Fibroblast of lung (primary cell): ENCODE data around the gene INPP5A. TPM values are rescaled to one million over a fixed set of nuclear protein-coding genes. Genes with fewer than 3 reads are reported as not detected.

Experiments used
- DNase-seq, 2 donors: peaks; one replicate each; pipeline versions ENCODE4 v3.0.0 to v3.0.0-alpha.2; 2010; ENCODE audit warnings: low read depth in 2 of 2
- H2AFZ ChIP-seq: 2 replicates; pipeline ENCODE4 v1.5.1; 2012; ENCODE audit warnings: low read length, control low read depth, inconsistent platforms
- H3K27ac ChIP-seq: 2 replicates; pipeline ENCODE4 v1.5.1; 2011; ENCODE audit warnings: low read length, control low read depth; ENCODE audit not compliant: insufficient read depth
- H3K27me3 ChIP-seq: 2 replicates; pipeline ENCODE4 v1.5.1; 2011; ENCODE audit warnings: mild to moderate bottlenecking, low read length; ENCODE audit not compliant: control insufficient read depth, insufficient read depth
- H3K36me3 ChIP-seq: 2 replicates; pipeline ENCODE4 v1.5.1; 2011; ENCODE audit warnings: low read length; ENCODE audit not compliant: control insufficient read depth, insufficient read depth
- H3K4me1 ChIP-seq: 2 replicates; pipeline ENCODE4 v1.5.1; 2011; ENCODE audit warnings: low read length; ENCODE audit not compliant: control insufficient read depth, insufficient read depth; ENCODE audit errors: extremely low read depth
- H3K4me2 ChIP-seq: 2 replicates; pipeline ENCODE4 v1.5.1; 2011; ENCODE audit warnings: low read length, control low read depth; ENCODE audit not compliant: insufficient read depth; ENCODE audit errors: extremely low read depth
- H3K4me3 ChIP-seq, 4 experiments: fragments of 200-600 bp in 1 of 4; sonication (generic) in 1 of 4; replicated peaks in 1 of 4; 2 replicates each; pipeline ENCODE4 v1.5.1; 2011 to 2016; ENCODE audit warnings: low read length in 4 of 4, low read depth in 3 of 4, mild to moderate bottlenecking in 3 of 4, control low read depth in 2 of 4, inconsistent platforms in 1 of 4, mixed read lengths in 1 of 4; ENCODE audit not compliant: insufficient read depth in 1 of 4; ENCODE audit errors: control extremely low read depth in 1 of 4
- H3K79me2 ChIP-seq: 2 replicates; pipeline ENCODE4 v1.5.1; 2012; ENCODE audit warnings: mild to moderate bottlenecking, low read length, inconsistent platforms; ENCODE audit not compliant: control insufficient read depth, insufficient read depth
- H3K9ac ChIP-seq: 2 replicates; pipeline ENCODE4 v1.5.1; 2011; ENCODE audit warnings: mild to moderate bottlenecking, low read length, control low read depth; ENCODE audit not compliant: insufficient read depth
- H3K9me3 ChIP-seq: 2 replicates; pipeline ENCODE4 v1.5.1; 2012; ENCODE audit warnings: low read depth, low read length; ENCODE audit not compliant: control insufficient read depth, insufficient read depth
- H4K20me1 ChIP-seq: 2 replicates; pipeline ENCODE4 v1.5.1; 2011; ENCODE audit warnings: low read length; ENCODE audit not compliant: control insufficient read depth, insufficient read depth; ENCODE audit errors: extremely low read depth
- CTCF ChIP-seq, 2 donors: IDR thresholded peaks in 1 of 2; conservative IDR thresholded peaks in 1 of 2; 1 replicate in 1 of 2; 2 replicates in 1 of 2; pipeline ENCODE4 v1.5.1; 2011 to 2012; ENCODE audit warnings: low read length in 2 of 2, control low read depth in 1 of 2, inconsistent platforms in 1 of 2, low read depth in 1 of 2, mild to moderate bottlenecking in 1 of 2
- EZH2 ChIP-seq: IDR thresholded peaks from 2 replicates; pipeline ENCODE4 v1.5.1; 2012; ENCODE audit warnings: low read length, control low read depth, mild to moderate bottlenecking; ENCODE audit errors: missing control alignments
- polyA plus RNA-seq, 2 donors: library from polyadenylated mRNA; depleted of rRNA in 1 of 2; stranded (reverse) in 1 of 2; unstranded in 1 of 2; fragments of >200 nt; gene quantifications; 2 replicates each; pipeline ENCODE4 v1.2.1, GENCODE V29; 2011 to 2012; ENCODE audit warnings: missing spikeins in 1 of 2
- total RNA-seq: library from RNA; depleted of rRNA; stranded (reverse); fragments of >200 nt; gene quantifications from 2 replicates; pipeline ENCODE4 v1.2.1, GENCODE V29; 2014

The INPP5A gene
- total and polyA plus RNA-seq, 2 donors (not counting 1 experiment from before 2014, with no cell fraction given), result 24.6 to 39.9 TPM

GRCh38 chr10:132609211-132609610 lies 71.6 kb downstream of the INPP5A start:
- no peak overlapping the region for H3K9ac ChIP-seq
- H3K4me2 ChIP-seq, result no peak overlapping the region
- TF ChIP-seq EZH2 (no peak), CTCF (conservative IDR thresholded peaks at IDR 0.05 in 1 of 2, IDR thresholded peaks at IDR 0.05 in 1 of 2; ENCODE audit: low read depth in 1 of 2, low read length in 2 of 2) (no peak)
- no peaks in the 10 kb centered on the region for H4K20me1 ChIP-seq
- no peaks in the 10 kb centered on the region for H3K27me3 ChIP-seq
- no peaks in the 10 kb centered on the region for H3K79me2 ChIP-seq
- peaks cover 3% of the 10 kb centered on the region for H3K4me1 ChIP-seq
- DNase-seq, result no peak
- H2AFZ ChIP-seq, result no peak overlapping the region
- H3K27ac ChIP-seq, result no peak overlapping the region
- no peaks in the 10 kb centered on the region for H3K36me3 ChIP-seq
- H3K9me3 ChIP-seq, result no peaks in the 10 kb centered on the region
- no peak overlapping the region for H3K4me3 ChIP-seq

- DNase-seq, result no peak
- no peak overlapping the region for H3K9ac ChIP-seq
- H3K79me2 ChIP-seq, result no peaks in the 10 kb centered on the region
- no peak overlapping the region for H3K27ac ChIP-seq
- peaks cover 3% of the 10 kb centered on the region for H3K4me1 ChIP-seq
- no peak for TF ChIP-seq EZH2
- no peak for TF ChIP-seq CTCF (conservative IDR thresholded peaks at IDR 0.05 in 1 of 2, IDR thresholded peaks at IDR 0.05 in 1 of 2; ENCODE audit: low read depth in 1 of 2, low read length in 2 of 2)
- H3K9me3 ChIP-seq, result no peaks in the 10 kb centered on the region
- no peak overlapping the region for H3K4me3 ChIP-seq
- H2AFZ ChIP-seq, result no peak overlapping the region
- no peaks in the 10 kb centered on the region for H3K36me3 ChIP-seq
- H3K27me3 ChIP-seq, result no peaks in the 10 kb centered on the region
- no peaks in the 10 kb centered on the region for H4K20me1 ChIP-seq
- no peak overlapping the region for H3K4me2 ChIP-seq
Measured at GRCh38 chr10:132610071-132610701, 72.6 kb downstream of the INPP5A start.

- Histone ChIP-seq H3K27ac (no peak overlapping the region), H3K27me3 (no peaks in the 10 kb centered on the region), H3K4me2 (no peak overlapping the region), H3K79me2 (no peaks in the 10 kb centered on the region), H3K4me1 (peaks cover 1% of the 10 kb centered on the region), H3K9ac (no peak overlapping the region), H2AFZ (no peak overlapping the region), H3K36me3 (no peaks in the 10 kb centered on the region), H3K9me3 (no peaks in the 10 kb centered on the region), H3K4me3 (no peak overlapping the region), H4K20me1 (no peaks in the 10 kb centered on the region)
- no peak for DNase-seq
- no peak for TF ChIP-seq CTCF (conservative IDR thresholded peaks at IDR 0.05 in 1 of 2, IDR thresholded peaks at IDR 0.05 in 1 of 2; ENCODE audit: low read depth in 1 of 2, low read length in 2 of 2)
- no peak for TF ChIP-seq EZH2
Measured at GRCh38 chr10:132611026-132611910, 73.7 kb downstream of the INPP5A start.
